NCI-H2196 treated with DMSO at 0.1 percent for 48 hours (cell line): ENCODE data around the gene PFKP.

Experiments
- DNase-seq: peaks from one replicate; lab custom pipeline; 2025; ENCODE audit not compliant: unreplicated experiment; lab: John Stamatoyannopoulos, UW

The PFKP gene

GRCh38 chr10:3068968-3069737 lies 1.8 kb downstream of the PFKP start:
- no peak for DNase-seq

DNA sequence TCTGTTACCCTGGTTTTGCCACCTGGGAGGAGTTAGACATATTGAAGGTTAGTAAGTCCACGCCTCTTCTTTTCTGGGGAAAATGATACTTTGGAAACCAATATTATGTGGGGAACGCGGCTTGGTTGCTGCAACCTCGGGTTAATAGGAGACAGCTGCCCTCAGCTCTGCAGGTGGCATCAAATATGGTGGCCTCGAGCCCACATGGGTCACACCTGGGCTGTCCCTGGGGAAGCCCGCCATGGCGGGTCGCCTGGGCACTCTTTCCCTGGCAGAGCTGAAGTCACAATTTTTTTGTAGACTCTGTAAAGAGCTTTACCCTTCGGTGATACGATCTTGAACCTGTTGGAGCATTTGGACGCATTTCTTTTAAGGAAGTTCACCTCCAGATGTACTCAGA lies 2.5 kb downstream of the PFKP start:
- no peak for DNase-seq

- no peak for DNase-seq
Observed at GRCh38 chr10:3071405-3072198, 4.3 kb downstream of the PFKP start.

DNA sequence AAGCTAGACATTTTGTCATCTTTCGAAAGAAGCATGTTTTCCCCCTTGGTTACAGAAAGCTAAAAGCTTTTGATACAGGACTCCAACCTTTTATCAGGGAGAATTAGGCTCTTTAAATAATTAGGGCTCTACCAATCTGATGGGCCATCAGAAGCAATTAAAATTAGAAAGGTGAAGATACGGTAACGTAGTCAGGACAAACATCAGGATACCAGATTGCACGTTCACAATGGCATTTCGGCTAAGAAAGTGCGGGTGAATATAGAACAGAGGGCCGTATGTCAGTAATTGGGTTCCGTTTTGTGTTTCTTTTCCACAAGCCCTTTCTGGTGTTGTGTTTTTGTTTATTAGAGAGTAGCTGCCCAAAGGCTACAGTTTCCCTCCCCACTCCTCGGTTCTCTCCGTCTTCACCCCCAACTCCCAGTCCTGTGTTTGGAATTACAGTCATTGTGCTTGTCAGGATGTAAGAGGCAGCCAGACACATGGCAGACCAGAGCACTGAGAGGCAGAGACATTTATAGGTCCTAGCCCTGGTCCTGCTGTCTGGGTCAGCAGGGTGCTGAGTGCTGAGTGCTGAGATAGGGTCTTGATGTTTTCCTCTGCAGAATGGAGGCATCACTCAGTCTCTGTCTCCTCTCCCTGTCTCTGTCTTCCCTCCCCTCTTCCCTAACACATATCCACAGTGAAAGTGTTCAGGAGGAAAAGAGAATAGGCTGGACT lies 5.5 kb downstream of the PFKP start:
- DNase-seq = no peak

DNA sequence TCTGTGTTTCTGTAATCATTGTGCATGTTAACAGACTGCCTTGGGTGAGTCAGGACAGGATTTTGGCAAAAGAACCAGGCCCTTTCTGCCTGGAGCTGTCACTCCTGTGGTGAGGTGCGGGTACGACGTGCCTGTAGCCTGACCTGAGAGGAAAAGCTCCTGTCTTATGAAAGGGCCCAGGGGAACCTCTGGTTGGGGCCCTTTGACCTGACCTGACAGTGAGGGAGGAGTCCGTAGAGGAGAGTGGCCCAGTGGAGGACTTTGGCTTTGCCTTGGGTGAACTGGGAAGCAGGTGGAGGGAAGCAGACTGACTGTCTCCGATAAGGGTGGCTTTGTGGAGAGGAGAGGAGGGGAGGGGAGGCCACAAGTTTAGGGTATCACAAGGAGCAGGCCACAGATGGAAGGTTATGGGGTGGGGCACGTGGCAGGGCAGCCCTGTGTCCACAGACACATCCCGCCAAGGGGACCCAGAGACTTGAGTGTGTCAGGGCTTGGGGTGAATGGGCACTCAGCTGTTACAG lies 6.9 kb downstream of the PFKP start:
- DNase-seq = no peak

DNA sequence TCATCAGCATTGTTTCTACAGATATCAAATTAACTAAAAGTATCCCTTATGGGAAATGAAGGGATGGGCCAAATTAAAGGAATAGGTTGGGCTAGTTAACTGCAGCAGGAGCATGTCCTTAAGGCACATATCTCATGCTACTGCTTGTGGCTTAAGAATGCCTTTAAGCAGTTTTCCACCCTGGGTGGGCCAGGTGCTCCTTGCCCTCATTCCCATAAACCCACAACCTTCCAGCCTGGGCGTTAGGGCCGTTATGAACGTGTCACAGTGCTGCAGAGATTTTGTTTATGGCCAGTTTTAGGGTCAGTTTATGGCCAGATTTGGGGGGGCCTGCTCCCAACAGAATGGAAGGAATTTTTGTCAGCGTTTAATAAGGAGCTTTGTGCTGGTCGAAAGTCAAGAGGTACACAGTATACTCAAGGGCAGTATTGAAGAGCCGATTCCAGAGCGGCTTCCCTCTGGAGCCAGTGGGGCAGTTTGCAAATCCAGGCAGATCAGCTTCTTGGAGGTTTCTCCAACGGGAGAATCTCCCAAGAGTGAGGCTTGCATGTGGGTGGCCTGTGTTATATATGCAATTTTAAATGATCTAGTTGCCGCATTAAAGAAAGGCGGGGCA lies 7.7 kb downstream of the PFKP start:
- no peak for DNase-seq

- DNase-seq = no peak
Observed at GRCh38 chr10:3076138-3076537, 8.8 kb downstream of the PFKP start.

- DNase-seq = no peak
Observed at GRCh38 chr10:3077509-3077908, 10.2 kb downstream of the PFKP start.

GRCh38 chr10:3077940-3078630 lies 10.7 kb downstream of the PFKP start:
- DNase-seq = no peak

GRCh38 chr10:3081383-3081981 lies 14.1 kb downstream of the PFKP start:
- no peak for DNase-seq

GRCh38 chr10:3082290-3082689 lies 14.9 kb downstream of the PFKP start:
- no peak for DNase-seq

- no peak for DNase-seq
Observed at GRCh38 chr10:3085785-3086567, 18.6 kb downstream of the PFKP start.

DNA sequence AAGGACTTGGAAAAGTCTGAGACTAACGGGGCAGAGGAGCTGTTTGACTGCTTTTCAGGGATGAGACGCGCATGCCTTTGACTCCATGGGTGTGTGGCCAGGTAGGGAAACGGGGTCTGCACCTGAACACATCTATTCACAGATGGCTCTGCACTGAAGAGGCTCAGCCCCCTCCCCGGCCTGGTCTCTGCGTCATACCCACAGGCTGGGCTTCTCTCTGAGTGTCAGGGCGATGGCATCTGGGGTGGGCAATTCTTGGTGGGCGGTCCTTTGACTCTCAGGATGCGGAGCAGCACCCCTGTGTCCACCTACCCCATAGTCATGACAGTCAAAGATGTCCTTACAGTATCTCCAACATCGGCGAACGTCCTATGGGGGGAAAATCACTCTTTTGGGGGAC lies 23.0 kb downstream of the PFKP start:
- DNase-seq = no peak

DNA sequence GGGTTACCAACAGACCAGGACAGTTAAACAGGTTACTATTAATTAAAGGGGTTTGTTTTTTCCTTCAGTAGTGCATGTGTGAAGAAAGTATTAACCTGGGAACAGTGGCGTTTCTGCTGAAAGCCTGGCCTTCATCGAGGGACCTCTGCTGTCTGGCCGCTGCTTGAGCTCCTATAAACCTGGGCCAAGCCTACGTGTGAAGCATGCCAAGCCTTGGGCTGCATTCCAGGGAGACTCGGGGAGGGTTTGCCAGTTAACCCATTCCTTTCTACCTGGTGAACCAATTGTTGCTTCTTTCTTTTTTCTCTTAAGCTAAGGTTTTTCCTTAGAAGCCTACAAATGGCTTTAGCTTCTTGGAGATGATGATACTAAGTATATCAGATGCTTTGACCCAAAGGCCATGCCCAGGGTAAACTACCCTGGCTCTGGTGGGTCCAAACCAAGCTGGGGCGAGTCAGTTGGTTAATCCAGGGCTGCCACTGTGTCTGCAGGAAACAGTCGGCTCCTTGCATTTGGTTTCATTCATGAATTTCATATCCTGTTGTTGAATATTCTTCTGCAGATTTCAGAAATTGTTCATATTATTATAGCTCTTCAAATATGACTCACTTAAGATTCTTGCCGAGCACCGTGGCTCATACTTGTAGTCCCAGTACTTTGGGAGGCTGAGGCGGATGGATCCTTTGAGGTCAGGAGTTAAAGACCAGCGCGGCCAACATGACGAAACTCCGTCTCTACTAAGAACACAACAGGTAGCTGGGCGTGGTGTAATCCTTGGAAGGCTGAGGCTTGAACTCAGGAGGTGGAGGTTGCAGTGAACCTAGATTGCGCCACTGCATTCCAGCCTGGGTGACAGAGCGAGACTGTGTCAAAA lies 23.8 kb downstream of the PFKP start:
- no peak for DNase-seq

GRCh38 chr10:3091921-3092320 lies 24.6 kb downstream of the PFKP start:
- no peak for DNase-seq

DNA sequence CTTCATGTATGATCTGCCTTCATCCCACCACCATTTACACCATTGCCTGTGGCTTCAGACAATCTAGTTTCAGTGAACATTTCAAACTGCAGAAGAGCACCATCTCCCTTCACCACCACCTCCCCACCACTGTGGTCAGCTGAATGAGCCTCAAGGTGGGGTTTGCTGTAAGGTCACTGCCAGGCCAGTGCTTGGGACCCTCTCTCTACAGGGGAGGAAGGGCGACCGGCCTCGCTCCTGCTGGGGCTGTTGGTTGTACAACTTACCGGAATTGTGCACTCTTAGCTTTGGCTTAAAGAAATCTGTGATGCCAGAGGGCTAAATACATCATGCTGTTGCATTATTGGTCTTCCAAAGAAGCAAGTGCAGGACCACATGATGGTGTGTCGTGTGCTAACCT lies 26.6 kb downstream of the PFKP start:
- DNase-seq = no peak

- DNase-seq = no peak
Observed at GRCh38 chr10:3094609-3095036, 27.3 kb downstream of the PFKP start.

DNA sequence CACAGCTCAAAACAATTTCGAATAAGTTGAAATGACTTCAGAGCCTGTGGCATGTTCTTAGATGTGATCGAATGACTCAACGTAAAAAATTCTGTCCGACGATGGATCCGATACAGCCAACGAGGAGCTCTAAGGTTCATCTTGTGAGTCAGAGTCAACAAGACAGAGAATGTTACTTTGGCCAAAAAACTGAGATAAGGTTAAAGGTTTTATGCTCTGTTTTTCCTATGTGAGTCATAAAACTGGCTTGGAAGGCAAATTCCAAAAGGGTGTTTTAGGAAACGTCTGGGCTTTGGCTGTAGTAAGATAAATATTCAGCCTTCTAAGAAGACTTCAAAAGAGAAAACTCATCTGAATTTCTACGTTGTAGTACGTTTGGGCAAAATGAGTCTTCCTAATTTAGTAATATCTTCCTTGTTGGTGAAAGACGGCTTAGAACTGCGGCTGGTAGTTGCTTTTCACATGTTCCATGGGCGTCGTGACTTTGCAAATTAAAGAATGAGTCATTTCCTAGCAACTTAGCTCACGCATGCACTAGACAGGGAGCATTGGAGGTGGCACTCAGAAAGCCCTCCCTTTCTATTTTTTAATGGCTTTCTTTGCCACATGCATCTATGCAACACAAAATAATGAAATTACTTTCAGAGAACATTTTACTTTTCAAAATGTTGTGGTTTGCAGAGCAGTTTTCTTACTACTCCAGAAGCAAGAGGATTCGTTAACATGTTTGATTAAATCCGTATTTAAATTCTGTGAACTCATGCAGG lies 28.2 kb downstream of the PFKP start:
- no peak for DNase-seq
